Liver (tissue), 3 donors: Measurements from ENCODE around the gene PTPRN2.

Source experiments
- EGR1 ChIP-seq, 2 donors: IDR thresholded peaks; 2 replicates each; pipeline ENCODE4 v1.6.1; 2016 to 2018; ENCODE audit warnings: antibody characterized with exemption in 2 of 2, low read depth in 2 of 2
- GABPA ChIP-seq, 2 donors: IDR thresholded peaks in 1 of 2; conservative IDR thresholded peaks in 1 of 2; 2 replicates each; pipeline ENCODE4 v1.6.1; 2016; ENCODE audit warnings: antibody characterized with exemption in 2 of 2, mild to moderate bottlenecking in 1 of 2, moderate library complexity in 1 of 2
- JUND ChIP-seq, 2 donors: IDR thresholded peaks; 2 replicates each; pipeline ENCODE4 v1.6.1; 2016; ENCODE audit warnings: antibody characterized with exemption in 2 of 2
- RAD21 ChIP-seq, 2 donors: IDR thresholded peaks; 2 replicates each; pipeline ENCODE4 v1.6.1; 2016; ENCODE audit warnings: antibody characterized with exemption in 2 of 2, mild to moderate bottlenecking in 2 of 2
- RXRA ChIP-seq, 2 donors: IDR thresholded peaks; 2 replicates each; pipeline ENCODE4 v1.6.1; 2017 to 2018; ENCODE audit warnings: antibody characterized with exemption in 2 of 2, mild to moderate bottlenecking in 1 of 2
- SP1 ChIP-seq: IDR thresholded peaks from 2 replicates; pipeline ENCODE4 v1.6.1; 2018; ENCODE audit warnings: antibody characterized with exemption, mild to moderate bottlenecking
- TAF1 ChIP-seq: conservative IDR thresholded peaks from 2 replicates; pipeline ENCODE4 v1.6.1; 2016; ENCODE audit warnings: antibody characterized with exemption, mild to moderate bottlenecking
- YY1 ChIP-seq: IDR thresholded peaks from 2 replicates; pipeline ENCODE4 v1.6.1; 2016; ENCODE audit warnings: antibody characterized with exemption, mild to moderate bottlenecking
- TF ChIP-seq, protein P1 (sequence below): fragments of 150-350 bp; IDR thresholded peaks from 2 replicates; pipeline ENCODE4 v1.5.1; 2017; ENCODE audit warnings: improper control_type of control experiment, low read depth, low read length; ENCODE audit not compliant: missing input control
- TF ChIP-seq, protein P2 (sequence below): IDR thresholded peaks from 2 replicates; pipeline ENCODE4 v1.6.1; 2016; ENCODE audit warnings: antibody characterized with exemption, mild to moderate bottlenecking
- TF ChIP-seq, protein P3 (sequence below): IDR thresholded peaks from 2 replicates; pipeline ENCODE4 v1.6.1; 2016; ENCODE audit warnings: antibody characterized with exemption
- TF ChIP-seq, protein P4 (sequence below): IDR thresholded peaks from 2 replicates; pipeline ENCODE4 v1.6.1; 2016; ENCODE audit warnings: antibody characterized with exemption
- TF ChIP-seq, protein P5 (sequence below): IDR thresholded peaks from 2 replicates; pipeline ENCODE4 v1.6.1; 2016; ENCODE audit warnings: antibody characterized with exemption
- donor health status: healthy.
- donor health status: healthy.

DNA sequence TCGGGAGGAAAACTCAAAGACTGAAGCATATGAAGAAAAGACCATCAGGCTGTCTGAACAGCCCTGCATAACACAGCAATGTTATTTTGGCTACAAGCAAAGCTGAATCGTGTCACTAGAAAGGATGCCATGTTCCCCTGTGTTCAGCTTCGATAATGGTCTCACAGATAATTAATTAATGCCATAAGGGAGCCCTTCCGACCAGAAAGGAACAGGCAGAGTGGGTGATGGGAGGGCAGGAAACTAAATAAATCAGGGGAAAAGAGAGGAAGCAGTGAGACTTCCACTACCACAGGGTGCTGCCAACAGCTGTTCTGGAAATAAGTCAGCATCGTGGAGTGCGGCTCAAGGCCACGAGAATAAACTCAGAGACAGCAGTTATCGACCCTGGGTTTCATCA lies 3.2 kb downstream of the PTPRN2 start:
- TF ChIP-seq, protein P1, sequence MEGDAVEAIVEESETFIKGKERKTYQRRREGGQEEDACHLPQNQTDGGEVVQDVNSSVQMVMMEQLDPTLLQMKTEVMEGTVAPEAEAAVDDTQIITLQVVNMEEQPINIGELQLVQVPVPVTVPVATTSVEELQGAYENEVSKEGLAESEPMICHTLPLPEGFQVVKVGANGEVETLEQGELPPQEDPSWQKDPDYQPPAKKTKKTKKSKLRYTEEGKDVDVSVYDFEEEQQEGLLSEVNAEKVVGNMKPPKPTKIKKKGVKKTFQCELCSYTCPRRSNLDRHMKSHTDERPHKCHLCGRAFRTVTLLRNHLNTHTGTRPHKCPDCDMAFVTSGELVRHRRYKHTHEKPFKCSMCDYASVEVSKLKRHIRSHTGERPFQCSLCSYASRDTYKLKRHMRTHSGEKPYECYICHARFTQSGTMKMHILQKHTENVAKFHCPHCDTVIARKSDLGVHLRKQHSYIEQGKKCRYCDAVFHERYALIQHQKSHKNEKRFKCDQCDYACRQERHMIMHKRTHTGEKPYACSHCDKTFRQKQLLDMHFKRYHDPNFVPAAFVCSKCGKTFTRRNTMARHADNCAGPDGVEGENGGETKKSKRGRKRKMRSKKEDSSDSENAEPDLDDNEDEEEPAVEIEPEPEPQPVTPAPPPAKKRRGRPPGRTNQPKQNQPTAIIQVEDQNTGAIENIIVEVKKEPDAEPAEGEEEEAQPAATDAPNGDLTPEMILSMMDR = no peak
- TF ChIP-seq RXRA (IDR thresholded peaks at IDR 0.05) (no peak), YY1 (no peak), GABPA (IDR thresholded peaks at IDR 0.05 in 1 of 2, conservative IDR thresholded peaks at IDR 0.05 in 1 of 2) (no peak), RAD21 (IDR thresholded peaks at IDR 0.05) (no peak), SP1 (no peak), JUND (IDR thresholded peaks at IDR 0.05) (no peak), TAF1 (no peak), EGR1 (IDR thresholded peaks at IDR 0.05; ENCODE audit: low read depth in 2 of 2) (no peak)
- TF ChIP-seq, protein P2, sequence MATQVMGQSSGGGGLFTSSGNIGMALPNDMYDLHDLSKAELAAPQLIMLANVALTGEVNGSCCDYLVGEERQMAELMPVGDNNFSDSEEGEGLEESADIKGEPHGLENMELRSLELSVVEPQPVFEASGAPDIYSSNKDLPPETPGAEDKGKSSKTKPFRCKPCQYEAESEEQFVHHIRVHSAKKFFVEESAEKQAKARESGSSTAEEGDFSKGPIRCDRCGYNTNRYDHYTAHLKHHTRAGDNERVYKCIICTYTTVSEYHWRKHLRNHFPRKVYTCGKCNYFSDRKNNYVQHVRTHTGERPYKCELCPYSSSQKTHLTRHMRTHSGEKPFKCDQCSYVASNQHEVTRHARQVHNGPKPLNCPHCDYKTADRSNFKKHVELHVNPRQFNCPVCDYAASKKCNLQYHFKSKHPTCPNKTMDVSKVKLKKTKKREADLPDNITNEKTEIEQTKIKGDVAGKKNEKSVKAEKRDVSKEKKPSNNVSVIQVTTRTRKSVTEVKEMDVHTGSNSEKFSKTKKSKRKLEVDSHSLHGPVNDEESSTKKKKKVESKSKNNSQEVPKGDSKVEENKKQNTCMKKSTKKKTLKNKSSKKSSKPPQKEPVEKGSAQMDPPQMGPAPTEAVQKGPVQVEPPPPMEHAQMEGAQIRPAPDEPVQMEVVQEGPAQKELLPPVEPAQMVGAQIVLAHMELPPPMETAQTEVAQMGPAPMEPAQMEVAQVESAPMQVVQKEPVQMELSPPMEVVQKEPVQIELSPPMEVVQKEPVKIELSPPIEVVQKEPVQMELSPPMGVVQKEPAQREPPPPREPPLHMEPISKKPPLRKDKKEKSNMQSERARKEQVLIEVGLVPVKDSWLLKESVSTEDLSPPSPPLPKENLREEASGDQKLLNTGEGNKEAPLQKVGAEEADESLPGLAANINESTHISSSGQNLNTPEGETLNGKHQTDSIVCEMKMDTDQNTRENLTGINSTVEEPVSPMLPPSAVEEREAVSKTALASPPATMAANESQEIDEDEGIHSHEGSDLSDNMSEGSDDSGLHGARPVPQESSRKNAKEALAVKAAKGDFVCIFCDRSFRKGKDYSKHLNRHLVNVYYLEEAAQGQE = no peak
- TF ChIP-seq, protein P3, sequence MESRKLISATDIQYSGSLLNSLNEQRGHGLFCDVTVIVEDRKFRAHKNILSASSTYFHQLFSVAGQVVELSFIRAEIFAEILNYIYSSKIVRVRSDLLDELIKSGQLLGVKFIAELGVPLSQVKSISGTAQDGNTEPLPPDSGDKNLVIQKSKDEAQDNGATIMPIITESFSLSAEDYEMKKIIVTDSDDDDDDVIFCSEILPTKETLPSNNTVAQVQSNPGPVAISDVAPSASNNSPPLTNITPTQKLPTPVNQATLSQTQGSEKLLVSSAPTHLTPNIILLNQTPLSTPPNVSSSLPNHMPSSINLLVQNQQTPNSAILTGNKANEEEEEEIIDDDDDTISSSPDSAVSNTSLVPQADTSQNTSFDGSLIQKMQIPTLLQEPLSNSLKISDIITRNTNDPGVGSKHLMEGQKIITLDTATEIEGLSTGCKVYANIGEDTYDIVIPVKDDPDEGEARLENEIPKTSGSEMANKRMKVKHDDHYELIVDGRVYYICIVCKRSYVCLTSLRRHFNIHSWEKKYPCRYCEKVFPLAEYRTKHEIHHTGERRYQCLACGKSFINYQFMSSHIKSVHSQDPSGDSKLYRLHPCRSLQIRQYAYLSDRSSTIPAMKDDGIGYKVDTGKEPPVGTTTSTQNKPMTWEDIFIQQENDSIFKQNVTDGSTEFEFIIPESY = no peak
- TF ChIP-seq, protein P4, sequence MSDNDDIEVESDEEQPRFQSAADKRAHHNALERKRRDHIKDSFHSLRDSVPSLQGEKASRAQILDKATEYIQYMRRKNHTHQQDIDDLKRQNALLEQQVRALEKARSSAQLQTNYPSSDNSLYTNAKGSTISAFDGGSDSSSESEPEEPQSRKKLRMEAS = no peak
- TF ChIP-seq, protein P5, sequence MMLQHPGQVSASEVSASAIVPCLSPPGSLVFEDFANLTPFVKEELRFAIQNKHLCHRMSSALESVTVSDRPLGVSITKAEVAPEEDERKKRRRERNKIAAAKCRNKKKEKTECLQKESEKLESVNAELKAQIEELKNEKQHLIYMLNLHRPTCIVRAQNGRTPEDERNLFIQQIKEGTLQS = no peak
